ENCODE data around the gene ZDHHC17. TPM values are rescaled to one million over a fixed set of nuclear protein-coding genes. Genes with fewer than 3 reads are reported as not detected.

The ZDHHC17 gene
- total RNA-seq, 1 experiment from 2014 or later, result 26.3 TPM

DNA sequence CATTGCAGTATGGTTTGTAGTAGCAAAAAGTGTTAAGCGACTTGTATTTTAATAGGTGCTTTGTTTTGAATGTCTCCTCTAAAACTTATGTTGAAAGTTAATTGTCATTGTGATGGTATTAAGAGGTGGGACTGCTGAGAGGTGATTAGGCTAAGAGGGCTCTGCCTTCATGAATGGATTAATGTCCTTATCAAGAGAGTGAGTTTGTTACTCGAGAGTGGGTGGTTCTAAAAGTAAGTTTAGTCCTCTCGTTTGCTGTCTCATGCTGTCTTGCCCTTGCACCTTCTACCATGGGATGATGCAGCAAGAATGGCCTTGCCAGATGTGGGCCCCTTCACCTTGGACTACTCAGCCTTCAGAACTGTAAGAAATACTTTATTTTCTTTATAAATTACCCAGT, 17.4 kb downstream of the ZDHHC17 start:
- in situ Hi-C loops (cut with HindIII; ENCODE audit: low pct_unique_long_range_greater_than_20kb, low sequenced_read_pairs), result no loop called here
- CTCF ChIA-PET, result no interaction called here
- H3K27ac ChIP-seq (ENCODE audit: low read length), result no peak overlapping the region
- H3K4me1 ChIP-seq (ENCODE audit: control insufficient read depth, insufficient read depth, low read length), result no peaks in the 10 kb centered on the region
- ATAC-seq, result no peak
- H3K4me3 ChIP-seq (ENCODE audit: low read depth in 2 of 2, low read length in 2 of 2), result no peak overlapping the region
- intact Hi-C loops (cut with micrococcal nuclease; ENCODE audit: unreplicated experiment), result no loop called here
- H3K27me3 ChIP-seq (ENCODE audit: control insufficient read depth, insufficient read depth, low read length), result no peaks in the 10 kb centered on the region
- H3K9me3 ChIP-seq (ENCODE audit: control insufficient read depth, insufficient read depth, low read depth, low read length), result no peaks in the 10 kb centered on the region; the same call in 1 of the 2 replicates
- no peaks in the 10 kb centered on the region for H3K36me3 ChIP-seq (ENCODE audit: control insufficient read depth, insufficient read depth, low read length)
- BruUV-seq (replicated peaks), result no TSS peak
- no peak for TF ChIP-seq TCF7L2 (IDR thresholded peaks at IDR 0.05; ENCODE audit: low read depth, low read length)
- TF ChIP-seq, protein P1, sequence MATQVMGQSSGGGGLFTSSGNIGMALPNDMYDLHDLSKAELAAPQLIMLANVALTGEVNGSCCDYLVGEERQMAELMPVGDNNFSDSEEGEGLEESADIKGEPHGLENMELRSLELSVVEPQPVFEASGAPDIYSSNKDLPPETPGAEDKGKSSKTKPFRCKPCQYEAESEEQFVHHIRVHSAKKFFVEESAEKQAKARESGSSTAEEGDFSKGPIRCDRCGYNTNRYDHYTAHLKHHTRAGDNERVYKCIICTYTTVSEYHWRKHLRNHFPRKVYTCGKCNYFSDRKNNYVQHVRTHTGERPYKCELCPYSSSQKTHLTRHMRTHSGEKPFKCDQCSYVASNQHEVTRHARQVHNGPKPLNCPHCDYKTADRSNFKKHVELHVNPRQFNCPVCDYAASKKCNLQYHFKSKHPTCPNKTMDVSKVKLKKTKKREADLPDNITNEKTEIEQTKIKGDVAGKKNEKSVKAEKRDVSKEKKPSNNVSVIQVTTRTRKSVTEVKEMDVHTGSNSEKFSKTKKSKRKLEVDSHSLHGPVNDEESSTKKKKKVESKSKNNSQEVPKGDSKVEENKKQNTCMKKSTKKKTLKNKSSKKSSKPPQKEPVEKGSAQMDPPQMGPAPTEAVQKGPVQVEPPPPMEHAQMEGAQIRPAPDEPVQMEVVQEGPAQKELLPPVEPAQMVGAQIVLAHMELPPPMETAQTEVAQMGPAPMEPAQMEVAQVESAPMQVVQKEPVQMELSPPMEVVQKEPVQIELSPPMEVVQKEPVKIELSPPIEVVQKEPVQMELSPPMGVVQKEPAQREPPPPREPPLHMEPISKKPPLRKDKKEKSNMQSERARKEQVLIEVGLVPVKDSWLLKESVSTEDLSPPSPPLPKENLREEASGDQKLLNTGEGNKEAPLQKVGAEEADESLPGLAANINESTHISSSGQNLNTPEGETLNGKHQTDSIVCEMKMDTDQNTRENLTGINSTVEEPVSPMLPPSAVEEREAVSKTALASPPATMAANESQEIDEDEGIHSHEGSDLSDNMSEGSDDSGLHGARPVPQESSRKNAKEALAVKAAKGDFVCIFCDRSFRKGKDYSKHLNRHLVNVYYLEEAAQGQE (IDR thresholded peaks at IDR 0.05; ENCODE audit: insufficient read depth in 1 of 2, low read depth in 2 of 2, low read length in 1 of 2), result no peak
- TF ChIP-seq POLR2AphosphoS5 (IDR thresholded peaks at IDR 0.05; ENCODE audit: low read depth, low read length), result no peak
- TF ChIP-seq, protein P2, sequence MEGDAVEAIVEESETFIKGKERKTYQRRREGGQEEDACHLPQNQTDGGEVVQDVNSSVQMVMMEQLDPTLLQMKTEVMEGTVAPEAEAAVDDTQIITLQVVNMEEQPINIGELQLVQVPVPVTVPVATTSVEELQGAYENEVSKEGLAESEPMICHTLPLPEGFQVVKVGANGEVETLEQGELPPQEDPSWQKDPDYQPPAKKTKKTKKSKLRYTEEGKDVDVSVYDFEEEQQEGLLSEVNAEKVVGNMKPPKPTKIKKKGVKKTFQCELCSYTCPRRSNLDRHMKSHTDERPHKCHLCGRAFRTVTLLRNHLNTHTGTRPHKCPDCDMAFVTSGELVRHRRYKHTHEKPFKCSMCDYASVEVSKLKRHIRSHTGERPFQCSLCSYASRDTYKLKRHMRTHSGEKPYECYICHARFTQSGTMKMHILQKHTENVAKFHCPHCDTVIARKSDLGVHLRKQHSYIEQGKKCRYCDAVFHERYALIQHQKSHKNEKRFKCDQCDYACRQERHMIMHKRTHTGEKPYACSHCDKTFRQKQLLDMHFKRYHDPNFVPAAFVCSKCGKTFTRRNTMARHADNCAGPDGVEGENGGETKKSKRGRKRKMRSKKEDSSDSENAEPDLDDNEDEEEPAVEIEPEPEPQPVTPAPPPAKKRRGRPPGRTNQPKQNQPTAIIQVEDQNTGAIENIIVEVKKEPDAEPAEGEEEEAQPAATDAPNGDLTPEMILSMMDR (IDR thresholded peaks at IDR 0.05), result no peak
- no peak for TF ChIP-seq SIN3A (IDR thresholded peaks at IDR 0.05; ENCODE audit: borderline replicate concordance, insufficient read depth, low read depth, low read length)
- DNase-seq (ENCODE audit: low read depth, low spot score), result no peak
- POLR2A ChIA-PET, result no interaction called here

DNA sequence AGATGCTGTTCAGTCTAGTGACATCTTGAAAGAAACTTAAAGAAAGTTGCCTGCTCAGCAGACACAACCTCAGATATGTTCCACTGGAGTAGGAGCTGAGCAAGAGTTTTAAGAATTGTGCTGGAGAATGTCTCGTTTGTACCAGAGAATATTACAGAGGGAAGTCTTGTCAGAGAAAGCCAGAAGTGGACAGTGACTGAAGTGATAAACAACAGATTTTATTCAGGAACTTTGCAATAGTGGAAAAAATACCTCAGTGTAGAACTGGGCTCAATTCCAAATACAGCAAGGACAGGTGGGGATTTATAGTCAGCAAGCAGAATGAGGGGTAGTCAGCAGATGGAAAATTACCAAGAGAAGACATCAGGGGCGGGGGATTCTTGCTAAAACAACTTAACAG, 18.6 kb downstream of the ZDHHC17 start:
- H3K27ac ChIP-seq (ENCODE audit: low read length), result no peak overlapping the region
- in situ Hi-C loops (cut with HindIII; ENCODE audit: low pct_unique_long_range_greater_than_20kb, low sequenced_read_pairs), result no loop called here

More for the DNA sequence above, 18.6 kb downstream of the ZDHHC17 start:
- no peak for ATAC-seq
- Histone ChIP-seq H3K36me3 (ENCODE audit: control insufficient read depth, insufficient read depth, low read length) (no peaks in the 10 kb centered on the region), H3K27me3 (ENCODE audit: control insufficient read depth, insufficient read depth, low read length) (no peaks in the 10 kb centered on the region), H3K4me1 (ENCODE audit: control insufficient read depth, insufficient read depth, low read length) (no peaks in the 10 kb centered on the region), H3K9me3 (ENCODE audit: control insufficient read depth, insufficient read depth, low read depth, low read length) (peaks cover 5% of the 10 kb centered on the region; the same call in 1 of the 2 replicates), H3K4me3 (ENCODE audit: low read depth in 2 of 2, low read length in 2 of 2) (no peak overlapping the region)
- intact Hi-C loops (cut with micrococcal nuclease; ENCODE audit: unreplicated experiment), result no loop called here
- no peak for DNase-seq (ENCODE audit: low read depth, low spot score)
- CTCF ChIA-PET, result no interaction called here
- TF ChIP-seq, protein P1 (IDR thresholded peaks at IDR 0.05; ENCODE audit: insufficient read depth in 1 of 2, low read depth in 2 of 2, low read length in 1 of 2), result no peak
- TF ChIP-seq, protein P2 (IDR thresholded peaks at IDR 0.05), result no peak
- TF ChIP-seq TCF7L2 (IDR thresholded peaks at IDR 0.05; ENCODE audit: low read depth, low read length) (no peak), SIN3A (IDR thresholded peaks at IDR 0.05; ENCODE audit: borderline replicate concordance, insufficient read depth, low read depth, low read length) (no peak), POLR2AphosphoS5 (IDR thresholded peaks at IDR 0.05; ENCODE audit: low read depth, low read length) (no peak)
- no TSS peak for BruUV-seq (replicated peaks)
- POLR2A ChIA-PET, result no interaction called here

All from Panc1 (cell line).